Measurements from ENCODE around the gene RYK. TPM values are rescaled to one million over a fixed set of nuclear protein-coding genes. Genes with fewer than 3 reads are reported as not detected.

Gene RYK
- 10 to 100 TPM; 20.5 to 36.1 TPM for total RNA-seq
- 10 to 100 TPM in 1 of 2 donors, 1 to 10 TPM in 1; 7.5 to 10.0 TPM for polyA plus RNA-seq

GRCh38 chr3:134250717-134251220, at the start of gene RYK:
TSS of gene RYK (minus strand) at chr3:134250859. CDS start at chr3:134250654, 205 bp downstream.
- under 1% methylated on average over 59 of the region's 59 CpGs for WGBS
- no peaks in the 10 kb centered on the region for H3K36me3 ChIP-seq (ENCODE audit: control insufficient read depth in 4 of 4, insufficient read depth in 3 of 4, low read depth in 1 of 4, low read length in 3 of 4)
- H3K4me3 ChIP-seq (ENCODE audit: low read depth in 1 of 3, low read length in 3 of 3) = peak within 1 kb of the TSS; percentile 68 to 98 (median 87)
- TF ChIP-seq RXRA (IDR thresholded peaks at IDR 0.05) (peak in 1 of 2 donors; percentile 21), YY1 (IDR thresholded peaks at IDR 0.05) (peak; percentile 16), GABPA (IDR thresholded peaks at IDR 0.05 in 1 of 2, conservative IDR thresholded peaks at IDR 0.05 in 1 of 2) (no peak), SP1 (IDR thresholded peaks at IDR 0.05) (peak; percentile 24), ATF3 (IDR thresholded peaks at IDR 0.05) (no peak), CTCF (IDR thresholded peaks at IDR 0.05; ENCODE audit: low read depth, low read length, missing input control) (no peak), HNF4G (IDR thresholded peaks at IDR 0.05) (no peak)
- no peaks in the 10 kb centered on the region for H3K27me3 ChIP-seq (ENCODE audit: control insufficient read depth in 4 of 4, insufficient read depth in 4 of 4, low read length in 3 of 4)
- no peaks in the 10 kb centered on the region for H3K9me3 ChIP-seq (ENCODE audit: control insufficient read depth in 4 of 4, low read length in 3 of 4)
- peak within 1 kb of the TSS; percentile 85 to 86 for H3K27ac ChIP-seq (ENCODE audit: low read depth in 1 of 2, low read length in 2 of 2)
- H3K4me1 ChIP-seq (ENCODE audit: control insufficient read depth in 4 of 4, insufficient read depth in 4 of 4, low read length in 3 of 4) = peaks cover 4 to 14% (median 12%) of the 10 kb centered on the region in 4 donors
- peak within 1 kb of the TSS; percentile 66 to 69 for H3K9ac ChIP-seq (ENCODE audit: low read depth in 1 of 2, low read length in 2 of 2)
- peak; percentile 82 for DNase-seq (ENCODE audit: low spot score)

DNA sequence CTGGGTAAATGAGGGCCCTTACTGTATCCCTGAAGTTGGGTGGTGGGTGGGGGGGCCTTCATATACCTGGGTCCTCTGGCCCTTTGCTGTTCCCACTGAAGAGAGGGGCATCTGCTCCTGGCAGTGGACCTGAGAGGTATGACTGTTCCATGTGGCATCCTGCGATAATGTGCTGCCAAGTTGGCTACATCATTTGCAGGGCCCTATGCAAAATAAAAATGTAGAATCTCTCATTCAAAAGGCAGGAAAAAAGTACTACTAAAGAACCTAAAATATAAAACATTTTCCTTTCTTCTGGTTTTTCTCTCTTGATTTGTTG, 49.2 kb upstream of the RYK start:
- DNase-seq (ENCODE audit: low spot score) = no peak
- Histone ChIP-seq H3K27me3 (ENCODE audit: control insufficient read depth in 4 of 4, insufficient read depth in 4 of 4, low read length in 3 of 4) (no peaks in the 10 kb centered on the region), H3K4me3 (ENCODE audit: low read depth in 1 of 3, low read length in 3 of 3) (no peak overlapping the region), H3K9ac (ENCODE audit: low read depth in 1 of 2, low read length in 2 of 2) (no peak overlapping the region), H3K4me1 (ENCODE audit: control insufficient read depth in 4 of 4, insufficient read depth in 4 of 4, low read length in 3 of 4) (no peaks in the 10 kb centered on the region), H3K27ac (ENCODE audit: low read depth in 1 of 2, low read length in 2 of 2) (no peak overlapping the region), H3K36me3 (ENCODE audit: control insufficient read depth in 4 of 4, insufficient read depth in 3 of 4, low read depth in 1 of 4, low read length in 3 of 4) (no peaks in the 10 kb centered on the region), H3K9me3 (ENCODE audit: control insufficient read depth in 4 of 4, low read length in 3 of 4) (no peaks in the 10 kb centered on the region)
- TF ChIP-seq ATF3 (IDR thresholded peaks at IDR 0.05) (no peak), FOXA1 (IDR thresholded peaks at IDR 0.05) (no peak), CTCF (IDR thresholded peaks at IDR 0.05; ENCODE audit: low read depth, low read length, missing input control) (no peak), FOXA2 (IDR thresholded peaks at IDR 0.05) (no peak), SP1 (IDR thresholded peaks at IDR 0.05) (no peak), TAF1 (conservative IDR thresholded peaks at IDR 0.05) (no peak), HNF4A (conservative IDR thresholded peaks at IDR 0.05) (no peak), JUND (IDR thresholded peaks at IDR 0.05) (no peak), RXRA (IDR thresholded peaks at IDR 0.05) (no peak), EGR1 (IDR thresholded peaks at IDR 0.05; ENCODE audit: low read depth in 2 of 2) (no peak), RAD21 (IDR thresholded peaks at IDR 0.05) (no peak), YY1 (IDR thresholded peaks at IDR 0.05) (no peak), NR2F2 (IDR thresholded peaks at IDR 0.05) (no peak), GABPA (IDR thresholded peaks at IDR 0.05 in 1 of 2, conservative IDR thresholded peaks at IDR 0.05 in 1 of 2) (no peak), HNF4G (IDR thresholded peaks at IDR 0.05) (no peak)
- TF ChIP-seq, protein P1, sequence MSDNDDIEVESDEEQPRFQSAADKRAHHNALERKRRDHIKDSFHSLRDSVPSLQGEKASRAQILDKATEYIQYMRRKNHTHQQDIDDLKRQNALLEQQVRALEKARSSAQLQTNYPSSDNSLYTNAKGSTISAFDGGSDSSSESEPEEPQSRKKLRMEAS (IDR thresholded peaks at IDR 0.05) = no peak
- TF ChIP-seq, protein P2, sequence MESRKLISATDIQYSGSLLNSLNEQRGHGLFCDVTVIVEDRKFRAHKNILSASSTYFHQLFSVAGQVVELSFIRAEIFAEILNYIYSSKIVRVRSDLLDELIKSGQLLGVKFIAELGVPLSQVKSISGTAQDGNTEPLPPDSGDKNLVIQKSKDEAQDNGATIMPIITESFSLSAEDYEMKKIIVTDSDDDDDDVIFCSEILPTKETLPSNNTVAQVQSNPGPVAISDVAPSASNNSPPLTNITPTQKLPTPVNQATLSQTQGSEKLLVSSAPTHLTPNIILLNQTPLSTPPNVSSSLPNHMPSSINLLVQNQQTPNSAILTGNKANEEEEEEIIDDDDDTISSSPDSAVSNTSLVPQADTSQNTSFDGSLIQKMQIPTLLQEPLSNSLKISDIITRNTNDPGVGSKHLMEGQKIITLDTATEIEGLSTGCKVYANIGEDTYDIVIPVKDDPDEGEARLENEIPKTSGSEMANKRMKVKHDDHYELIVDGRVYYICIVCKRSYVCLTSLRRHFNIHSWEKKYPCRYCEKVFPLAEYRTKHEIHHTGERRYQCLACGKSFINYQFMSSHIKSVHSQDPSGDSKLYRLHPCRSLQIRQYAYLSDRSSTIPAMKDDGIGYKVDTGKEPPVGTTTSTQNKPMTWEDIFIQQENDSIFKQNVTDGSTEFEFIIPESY (IDR thresholded peaks at IDR 0.05) = no peak
- TF ChIP-seq, protein P3, sequence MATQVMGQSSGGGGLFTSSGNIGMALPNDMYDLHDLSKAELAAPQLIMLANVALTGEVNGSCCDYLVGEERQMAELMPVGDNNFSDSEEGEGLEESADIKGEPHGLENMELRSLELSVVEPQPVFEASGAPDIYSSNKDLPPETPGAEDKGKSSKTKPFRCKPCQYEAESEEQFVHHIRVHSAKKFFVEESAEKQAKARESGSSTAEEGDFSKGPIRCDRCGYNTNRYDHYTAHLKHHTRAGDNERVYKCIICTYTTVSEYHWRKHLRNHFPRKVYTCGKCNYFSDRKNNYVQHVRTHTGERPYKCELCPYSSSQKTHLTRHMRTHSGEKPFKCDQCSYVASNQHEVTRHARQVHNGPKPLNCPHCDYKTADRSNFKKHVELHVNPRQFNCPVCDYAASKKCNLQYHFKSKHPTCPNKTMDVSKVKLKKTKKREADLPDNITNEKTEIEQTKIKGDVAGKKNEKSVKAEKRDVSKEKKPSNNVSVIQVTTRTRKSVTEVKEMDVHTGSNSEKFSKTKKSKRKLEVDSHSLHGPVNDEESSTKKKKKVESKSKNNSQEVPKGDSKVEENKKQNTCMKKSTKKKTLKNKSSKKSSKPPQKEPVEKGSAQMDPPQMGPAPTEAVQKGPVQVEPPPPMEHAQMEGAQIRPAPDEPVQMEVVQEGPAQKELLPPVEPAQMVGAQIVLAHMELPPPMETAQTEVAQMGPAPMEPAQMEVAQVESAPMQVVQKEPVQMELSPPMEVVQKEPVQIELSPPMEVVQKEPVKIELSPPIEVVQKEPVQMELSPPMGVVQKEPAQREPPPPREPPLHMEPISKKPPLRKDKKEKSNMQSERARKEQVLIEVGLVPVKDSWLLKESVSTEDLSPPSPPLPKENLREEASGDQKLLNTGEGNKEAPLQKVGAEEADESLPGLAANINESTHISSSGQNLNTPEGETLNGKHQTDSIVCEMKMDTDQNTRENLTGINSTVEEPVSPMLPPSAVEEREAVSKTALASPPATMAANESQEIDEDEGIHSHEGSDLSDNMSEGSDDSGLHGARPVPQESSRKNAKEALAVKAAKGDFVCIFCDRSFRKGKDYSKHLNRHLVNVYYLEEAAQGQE (IDR thresholded peaks at IDR 0.05) = no peak
- WGBS = 92% methylated on average over 1 of the region's 1 CpG
